Gastrocnemius medialis (tissue), 4 donors: Measurements from ENCODE around the gene PXDN. TPM values are rescaled to one million over a fixed set of nuclear protein-coding genes. Genes with fewer than 3 reads are reported as not detected.
A peak's percentile ranks its signal among the peaks of the same experiment; 100 is the strongest.

Experiments
- ATAC-seq, 2 donors: fragments of 150-250 bp; one replicate each; pipeline ENCODE4 v1.9.1; 2016
- DNase-seq, 2 donors: peaks; one replicate each; pipeline ENCODE4 v3.0.0-alpha.2; 2019
- H3K27ac ChIP-seq, 4 donors: fragments of 200-600 bp; sonication (generic); 1 replicate in 1 of 4; 2 replicates in 3 of 4; pipeline ENCODE4 v1.5.1; 2016 to 2018; ENCODE audit warnings: mild to moderate bottlenecking in 2 of 4, moderate library complexity in 1 of 4
- H3K27me3 ChIP-seq, 3 donors: fragments of 200-600 bp; sonication (generic) in 2 of 3; 1 replicate in 1 of 3; 2 replicates in 2 of 3; pipeline versions ENCODE4 v1.5.1 to v1.6.0; 2016 to 2019; ENCODE audit warnings: mild to moderate bottlenecking in 1 of 3, moderate library complexity in 1 of 3
- H3K36me3 ChIP-seq, 2 donors: fragments of 200-600 bp; sonication (generic) in 1 of 2; one replicate each; pipeline ENCODE4 v1.5.1; 2017 to 2018
- H3K4me1 ChIP-seq, 2 donors: fragments of 200-600 bp; sonication (generic) in 1 of 2; one replicate each; pipeline ENCODE4 v1.5.1; 2016 to 2017; ENCODE audit warnings: mild to moderate bottlenecking in 2 of 2
- H3K4me3 ChIP-seq, 4 donors: fragments of 200-600 bp; sonication (generic) in 3 of 4; 1 replicate in 1 of 4; 2 replicates in 3 of 4; pipeline ENCODE4 v1.5.1; 2016 to 2019; ENCODE audit warnings: mild to moderate bottlenecking in 2 of 4
- H3K9me3 ChIP-seq, 3 donors: fragments of 200-600 bp; sonication (generic) in 2 of 3; 1 replicate in 1 of 3; 2 replicates in 2 of 3; pipeline ENCODE4 v1.5.1; 2016 to 2019
- CTCF ChIP-seq, 5 experiments: fragments of 450-650 bp in 3 of 5; fragments of 200-600 bp in 2 of 5; sonication (generic) in 2 of 5; IDR thresholded peaks in 4 of 5; conservative IDR thresholded peaks in 1 of 5; 1 replicate in 4 of 5; 2 replicates in 1 of 5; pipeline ENCODE4 v1.5.1; 2016 to 2019; ENCODE audit warnings: antibody characterized with exemption in 5 of 5, mild to moderate bottlenecking in 3 of 5, moderate library complexity in 3 of 5
- POLR2A ChIP-seq, 2 donors: fragments of 450-650 bp; IDR thresholded peaks; one replicate each; pipeline ENCODE4 v1.6.1; 2017; ENCODE audit warnings: antibody characterized with exemption in 2 of 2, mild to moderate bottlenecking in 2 of 2, moderate library complexity in 2 of 2
- in situ Hi-C, 4 donors: fragments of 200-750 bp; cut with MboI; loops; one replicate each; pipeline versions ENCODE4 v1.15.0 to v1.8.0; 2017; ENCODE audit warnings: low sequenced_read_pairs in 4 of 4
- intact Hi-C: fragments of 100-400 bp; cut with DNase I; formaldehyde crosslinking; loops from one replicate; pipeline ENCODE4 v1.15.1; 2023; ENCODE audit warnings: low total_unique reads
- total RNA-seq, 4 donors: library from RNA; depleted of rRNA; stranded (reverse); fragments of >200 nt; gene quantifications; one replicate each; pipeline versions ENCODE4 v1.1.0 to v1.2.3, GENCODE V29; 2016

The PXDN gene
- total RNA-seq, 4 donors from 2014 or later: 7.8 to 13.4 (median 10.3) TPM

DNA sequence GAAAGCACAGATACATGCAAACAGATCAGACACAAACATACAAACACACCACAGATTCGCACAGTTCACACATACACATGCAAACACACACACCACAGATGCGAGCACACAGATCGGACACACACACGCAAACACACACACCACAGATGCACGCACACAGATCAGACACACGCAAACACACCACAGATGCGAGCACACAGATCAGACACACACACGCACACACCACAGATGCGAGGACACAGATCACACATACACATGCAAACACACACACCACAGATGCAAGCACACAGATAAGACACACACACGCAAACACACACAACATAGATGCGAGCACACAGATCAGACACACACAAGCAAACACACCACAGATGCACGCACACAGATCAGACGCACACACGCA is 149.0 kb downstream of the PXDN start:
- Histone ChIP-seq H3K4me1 (peaks cover 0 to 13% of the 10 kb centered on the region in 2 donors), H3K9me3 (no peaks in the 10 kb centered on the region), H3K4me3 (no peak overlapping the region), H3K27me3 (peaks cover 2 to 11% (median 10%) of the 10 kb centered on the region in 3 donors), H3K27ac (no peak overlapping the region), H3K36me3 (no peaks in the 10 kb centered on the region)
- in situ Hi-C loops (no loop called here), intact Hi-C loops (no loop called here)
- no peak for TF ChIP-seq CTCF (IDR thresholded peaks at IDR 0.05 in 4 of 5, conservative IDR thresholded peaks at IDR 0.05 in 1 of 5)
- TF ChIP-seq POLR2A (IDR thresholded peaks at IDR 0.05): no peak
- DNase-seq: no peak
- ATAC-seq: no peak

DNA sequence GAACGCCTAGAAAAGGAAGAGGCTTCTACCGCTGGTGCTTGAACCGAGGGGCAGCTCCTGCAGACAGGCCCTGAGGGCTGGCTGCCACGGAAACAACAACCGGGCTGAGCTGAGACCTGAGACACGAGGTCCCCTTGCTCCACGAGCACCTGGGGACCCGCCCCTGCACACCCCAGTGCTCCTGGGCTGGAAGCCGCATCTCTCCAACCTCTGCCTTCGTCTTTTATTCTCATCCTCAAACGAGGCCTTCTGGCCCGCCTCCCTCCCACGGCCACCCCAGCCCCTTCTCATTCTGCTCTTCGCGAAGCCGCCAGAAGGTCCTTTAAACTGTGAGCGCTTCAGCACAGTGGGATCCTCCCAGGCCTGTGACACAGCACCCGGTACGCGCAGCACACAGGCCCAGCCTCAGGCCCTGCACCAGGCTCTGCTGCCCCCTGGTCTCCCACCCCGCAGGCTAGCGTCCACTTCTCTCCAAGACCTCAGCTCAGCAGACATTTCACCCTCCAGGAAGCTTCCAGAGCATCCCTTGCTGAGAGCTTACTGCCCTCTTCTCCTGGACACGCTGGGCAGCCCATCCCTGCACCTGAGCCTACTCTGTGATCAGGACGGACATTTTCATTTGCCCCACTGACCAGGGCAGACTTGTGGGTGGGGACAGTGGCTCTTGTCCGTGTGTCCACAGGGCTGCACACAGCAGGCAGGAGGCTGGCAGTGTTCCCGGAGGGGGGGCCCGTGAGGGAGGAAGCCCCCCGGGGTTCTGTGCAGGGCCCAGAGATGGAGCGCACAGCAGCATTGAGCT is 149.7 kb downstream of the PXDN start:
- TF ChIP-seq POLR2A (IDR thresholded peaks at IDR 0.05) (no peak), CTCF (IDR thresholded peaks at IDR 0.05 in 4 of 5, conservative IDR thresholded peaks at IDR 0.05 in 1 of 5) (no peak)
- Histone ChIP-seq H3K27me3 (peaks cover 2 to 11% (median 10%) of the 10 kb centered on the region in 3 donors), H3K9me3 (no peaks in the 10 kb centered on the region), H3K36me3 (no peaks in the 10 kb centered on the region), H3K4me1 (peaks cover 0 to 13% of the 10 kb centered on the region in 2 donors), H3K27ac (peak overlapping the region in 2 of 4 donors; percentile 27 to 33), H3K4me3 (no peak overlapping the region)
- DNase-seq (no peak), ATAC-seq (no peak)
- in situ Hi-C loops: no loop called here
- intact Hi-C loops: loop anchor here (5.0 kb wide), 1 partner anchor 223 kb away; no protein-coding TSS in a partner anchor

DNA sequence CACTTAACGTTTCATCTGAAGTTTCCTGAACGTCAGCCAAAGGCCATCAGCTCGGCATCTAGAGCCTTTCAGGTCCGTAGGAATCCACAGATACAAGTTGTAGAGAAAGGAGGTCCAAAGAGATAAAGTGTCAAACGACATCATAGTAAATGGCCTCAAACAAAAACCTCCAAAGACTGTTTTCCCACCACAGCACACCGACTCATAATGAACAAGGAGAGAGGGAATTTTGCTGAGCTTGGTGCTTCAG is 150.3 kb downstream of the PXDN start:
- in situ Hi-C loops (no loop called here), intact Hi-C loops (loop anchor here (5.0 kb wide), 1 partner anchor 223 kb away; no protein-coding TSS in a partner anchor)
- H3K27ac ChIP-seq: peak overlapping the region in 3 of 4 donors; percentile 27 to 33 (median 33)
- no peaks in the 10 kb centered on the region for H3K9me3 ChIP-seq
- DNase-seq (no peak), ATAC-seq (no peak)
- H3K4me3 ChIP-seq: no peak overlapping the region
- TF ChIP-seq POLR2A (IDR thresholded peaks at IDR 0.05): no peak
- no peak for TF ChIP-seq CTCF (IDR thresholded peaks at IDR 0.05 in 4 of 5, conservative IDR thresholded peaks at IDR 0.05 in 1 of 5)
- peaks cover 0 to 13% of the 10 kb centered on the region in 2 donors for H3K4me1 ChIP-seq
- H3K27me3 ChIP-seq: peaks cover 3 to 13% (median 11%) of the 10 kb centered on the region in 3 donors
- no peaks in the 10 kb centered on the region for H3K36me3 ChIP-seq

- DNase-seq (no peak), ATAC-seq (no peak)
- Histone ChIP-seq H3K4me3 (no peak overlapping the region), H3K27me3 (peaks cover 6 to 13% (median 11%) of the 10 kb centered on the region in 3 donors), H3K9me3 (no peaks in the 10 kb centered on the region), H3K4me1 (peaks cover 0 to 13% of the 10 kb centered on the region in 2 donors), H3K36me3 (no peaks in the 10 kb centered on the region), H3K27ac (peak overlapping the region; percentile 27 to 33 (median 31))
- intact Hi-C loops: loop anchor here (2.0 to 5.0 kb wide), 2 partner anchors 151 to 224 kb away; partner anchors contain the start of gene PXDN
- in situ Hi-C loops: no loop called here
- TF ChIP-seq POLR2A (IDR thresholded peaks at IDR 0.05) (no peak), CTCF (IDR thresholded peaks at IDR 0.05 in 4 of 5, conservative IDR thresholded peaks at IDR 0.05 in 1 of 5) (no peak)
Observed at GRCh38 chr2:1593371-1594122, 150.8 kb downstream of the PXDN start.
